NCI-H1436 treated with DMSO at 0.1 percent for 48 hours (cell line): ENCODE measurements around the gene PEMT.
"Not testable (repeated sequence)": the region's sequence is repeated elsewhere in the genome, so short reads cannot be mapped to it uniquely, and the experiment has no call there.

Experiments used
- DNase-seq: peaks from one replicate; lab custom pipeline; 2025; lab: John Stamatoyannopoulos, UW

Gene PEMT

GRCh38 chr17:17485420-17485819 lies 106.1 kb downstream of the PEMT start:
- no peak for DNase-seq

- no peak for DNase-seq
Measured at GRCh38 chr17:17484451-17484899, 107.0 kb downstream of the PEMT start.

GRCh38 chr17:17481860-17482259 lies 109.6 kb downstream of the PEMT start:
- no peak for DNase-seq

GRCh38 chr17:17480593-17481148 lies 110.8 kb downstream of the PEMT start:
- no peak for DNase-seq

GRCh38 chr17:17479209-17479608 lies 112.3 kb downstream of the PEMT start:
- no peak for DNase-seq

- DNase-seq: peak; percentile 70
Measured at GRCh38 chr17:17476865-17477467, 114.5 kb downstream of the PEMT start, which contains the start of gene MED9. Gene MED9, plus strand, starts transcription at chr17:17477000. Its CDS starts 42 bp downstream, at chr17:17477042.

GRCh38 chr17:17474341-17474740 lies 117.2 kb downstream of the PEMT start:
- no peak for DNase-seq

GRCh38 chr17:17472333-17472920 lies 119.1 kb downstream of the PEMT start:
- no peak for DNase-seq

- DNase-seq: no peak
Measured at GRCh38 chr17:17469996-17470395, 121.5 kb downstream of the PEMT start.

- DNase-seq: no peak
Measured at GRCh38 chr17:17469358-17469757, 122.2 kb downstream of the PEMT start.

GRCh38 chr17:17468217-17469010 lies 123.1 kb downstream of the PEMT start:
- DNase-seq: no peak

- DNase-seq: no peak
Measured at GRCh38 chr17:17467720-17468119, 123.8 kb downstream of the PEMT start.

- no peak for DNase-seq
Measured at GRCh38 chr17:17467016-17467415, 124.5 kb downstream of the PEMT start.

- DNase-seq: no peak
Measured at GRCh38 chr17:17466511-17466910, 125.0 kb downstream of the PEMT start.

- DNase-seq: not testable (repeated sequence)
Measured at GRCh38 chr17:17465878-17466277, 125.6 kb downstream of the PEMT start.

- no peak for DNase-seq
Measured at GRCh38 chr17:17463821-17464220, 127.7 kb downstream of the PEMT start.

- DNase-seq: no peak
Measured at GRCh38 chr17:17462048-17462824, 129.3 kb downstream of the PEMT start.

- no peak for DNase-seq
Measured at GRCh38 chr17:17460038-17460437, 131.5 kb downstream of the PEMT start.

- DNase-seq: no peak
Measured at GRCh38 chr17:17457680-17458079, 133.8 kb downstream of the PEMT start.

- DNase-seq: no peak
Measured at GRCh38 chr17:17456251-17456650, 135.3 kb downstream of the PEMT start.
